ENCODE results near the gene CARNS1.

DNA sequence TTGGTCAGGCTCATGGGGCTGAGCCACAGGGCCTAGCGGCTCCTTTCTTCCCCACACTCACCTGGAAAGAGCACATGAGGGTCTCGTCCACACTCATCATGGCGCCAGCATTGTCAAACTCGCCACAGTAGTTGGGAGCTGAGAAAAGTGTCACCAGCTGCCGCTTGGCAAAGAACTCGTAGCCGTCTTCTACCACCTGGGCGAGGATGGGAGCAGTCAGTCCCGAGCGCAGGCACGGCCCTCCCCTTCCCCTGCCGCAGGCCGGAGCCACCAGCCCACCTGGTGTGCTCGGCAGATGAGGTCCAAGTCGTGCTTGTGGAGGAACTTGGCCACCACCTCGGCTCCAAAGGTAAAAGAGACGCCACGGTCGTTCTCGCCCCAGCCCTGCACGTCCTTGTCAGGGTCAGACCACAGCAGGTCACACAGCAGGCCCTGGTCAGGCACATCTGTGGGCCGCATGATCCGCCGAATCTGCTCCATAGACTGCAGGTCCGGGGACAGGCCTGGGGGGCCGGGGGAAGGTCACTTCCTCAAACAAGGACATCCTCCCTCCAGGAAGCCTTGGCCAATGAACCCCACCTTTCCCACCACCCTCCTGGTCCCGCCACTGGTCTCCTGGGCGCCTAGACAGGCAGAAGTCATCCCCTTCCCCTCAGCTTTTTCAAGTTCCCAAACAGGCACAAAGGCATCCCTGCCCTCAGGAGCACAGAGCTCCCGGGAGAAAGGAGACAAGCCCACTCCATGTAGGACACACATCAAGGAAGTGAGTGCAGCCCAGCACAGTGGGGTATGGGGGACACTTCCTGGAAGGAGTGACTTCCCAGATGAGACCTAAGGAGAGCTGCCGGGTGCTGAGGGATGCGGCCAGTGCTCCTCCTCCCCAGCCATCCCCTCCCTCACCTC, 16.6 kb upstream of the CARNS1 start:
- TF ChIP-seq, protein P1, sequence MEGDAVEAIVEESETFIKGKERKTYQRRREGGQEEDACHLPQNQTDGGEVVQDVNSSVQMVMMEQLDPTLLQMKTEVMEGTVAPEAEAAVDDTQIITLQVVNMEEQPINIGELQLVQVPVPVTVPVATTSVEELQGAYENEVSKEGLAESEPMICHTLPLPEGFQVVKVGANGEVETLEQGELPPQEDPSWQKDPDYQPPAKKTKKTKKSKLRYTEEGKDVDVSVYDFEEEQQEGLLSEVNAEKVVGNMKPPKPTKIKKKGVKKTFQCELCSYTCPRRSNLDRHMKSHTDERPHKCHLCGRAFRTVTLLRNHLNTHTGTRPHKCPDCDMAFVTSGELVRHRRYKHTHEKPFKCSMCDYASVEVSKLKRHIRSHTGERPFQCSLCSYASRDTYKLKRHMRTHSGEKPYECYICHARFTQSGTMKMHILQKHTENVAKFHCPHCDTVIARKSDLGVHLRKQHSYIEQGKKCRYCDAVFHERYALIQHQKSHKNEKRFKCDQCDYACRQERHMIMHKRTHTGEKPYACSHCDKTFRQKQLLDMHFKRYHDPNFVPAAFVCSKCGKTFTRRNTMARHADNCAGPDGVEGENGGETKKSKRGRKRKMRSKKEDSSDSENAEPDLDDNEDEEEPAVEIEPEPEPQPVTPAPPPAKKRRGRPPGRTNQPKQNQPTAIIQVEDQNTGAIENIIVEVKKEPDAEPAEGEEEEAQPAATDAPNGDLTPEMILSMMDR (IDR thresholded peaks at IDR 0.05) = no peak
- TF ChIP-seq POLR2AphosphoS5 (IDR thresholded peaks at IDR 0.05) = no peak
